Suprapubic skin (tissue), 4 donors: ENCODE results near the gene BTBD2. TPM values are rescaled to one million over a fixed set of nuclear protein-coding genes. Genes with fewer than 3 reads are reported as not detected.

ENCODE experiments used
- DNase-seq, 2 donors: peaks; one replicate each; pipeline ENCODE4 v3.0.0-alpha.2; 2019; ENCODE audit warnings: low spot score in 2 of 2
- H3K27ac ChIP-seq: fragments of 200-600 bp; sonication (generic); one replicate; pipeline ENCODE4 v1.5.1; 2019
- H3K27me3 ChIP-seq: fragments of 200-600 bp; sonication (generic); one replicate; pipeline ENCODE4 v1.5.1; 2019
- H3K36me3 ChIP-seq: fragments of 200-600 bp; sonication (generic); one replicate; pipeline ENCODE4 v1.5.1; 2019
- H3K4me1 ChIP-seq: fragments of 200-600 bp; sonication (generic); one replicate; pipeline ENCODE4 v1.5.1; 2019
- H3K4me3 ChIP-seq: fragments of 200-600 bp; sonication (generic); one replicate; pipeline ENCODE4 v1.5.1; 2019; ENCODE audit warnings: mild to moderate bottlenecking
- H3K9me3 ChIP-seq: fragments of 200-600 bp; sonication (generic); one replicate; pipeline ENCODE4 v1.5.1; 2019
- CTCF ChIP-seq, 2 donors: fragments of 200-600 bp in 1 of 2; fragments of 450-650 bp in 1 of 2; sonication (generic) in 1 of 2; IDR thresholded peaks; one replicate each; pipeline ENCODE4 v1.5.1; 2016 to 2019; ENCODE audit warnings: antibody characterized with exemption in 2 of 2, mild to moderate bottlenecking in 1 of 2, moderate library complexity in 1 of 2
- EP300 ChIP-seq: sonication (generic); formaldehyde crosslinking; IDR thresholded peaks from one replicate; pipeline ENCODE4 v1.6.1; 2017; ENCODE audit warnings: antibody characterized with exemption
- POLR2A ChIP-seq, 2 donors: fragments of 450-650 bp; IDR thresholded peaks; one replicate each; pipeline ENCODE4 v1.6.1; 2017; ENCODE audit warnings: antibody characterized with exemption in 2 of 2, mild to moderate bottlenecking in 2 of 2, moderate library complexity in 2 of 2
- POLR2AphosphoS5 ChIP-seq, 3 donors: sonication (generic); formaldehyde crosslinking; IDR thresholded peaks; one replicate each; pipeline ENCODE4 v1.6.1; 2017; ENCODE audit warnings: antibody characterized with exemption in 3 of 3
- WGBS: methylation state at CpG from one replicate; pipeline ENCODE4 v1.1.5; 2018; 5-methylcytosine and 5-hydroxymethylcytosine counted together
- total RNA-seq, 4 donors: library from RNA; depleted of rRNA; stranded (reverse); fragments of >200 nt; gene quantifications; one replicate each; pipeline ENCODE4 v1.1.0, GENCODE V29; 2016

Gene BTBD2
- total RNA-seq, 4 donors from 2014 or later = 83.0 to 101 (median 90.3) TPM

GRCh38 chr19:1986357-1987162 is 29.0 kb downstream of the BTBD2 start:
- Histone ChIP-seq H3K27me3 (no peaks in the 10 kb centered on the region), H3K9me3 (no peaks in the 10 kb centered on the region), H3K4me1 (no peaks in the 10 kb centered on the region), H3K36me3 (peaks cover 88% of the 10 kb centered on the region), H3K27ac (no peak overlapping the region), H3K4me3 (no peak overlapping the region)
- DNase-seq = no peak
- TF ChIP-seq POLR2A (IDR thresholded peaks at IDR 0.05) = no peak
- no peak for TF ChIP-seq CTCF (IDR thresholded peaks at IDR 0.05)
- TF ChIP-seq POLR2AphosphoS5 (IDR thresholded peaks at IDR 0.05) = no peak
- no peak for TF ChIP-seq EP300
- 91% methylated on average over 33 of the region's 42 CpGs for WGBS

GRCh38 chr19:1985588-1986356 is 29.7 kb downstream of the BTBD2 start:
- no peak overlapping the region for H3K4me3 ChIP-seq
- H3K9me3 ChIP-seq = no peaks in the 10 kb centered on the region
- peaks cover 88% of the 10 kb centered on the region for H3K36me3 ChIP-seq
- H3K27ac ChIP-seq = no peak overlapping the region
- no peak for TF ChIP-seq POLR2A (IDR thresholded peaks at IDR 0.05)
- WGBS = 90% methylated on average over 40 of the region's 44 CpGs
- no peaks in the 10 kb centered on the region for H3K4me1 ChIP-seq
- no peaks in the 10 kb centered on the region for H3K27me3 ChIP-seq
- no peak for DNase-seq

- Histone ChIP-seq H3K27ac (no peak overlapping the region), H3K27me3 (no peaks in the 10 kb centered on the region), H3K4me1 (no peaks in the 10 kb centered on the region), H3K4me3 (no peak overlapping the region), H3K9me3 (no peaks in the 10 kb centered on the region), H3K36me3 (peaks cover 88% of the 10 kb centered on the region)
- no peak for TF ChIP-seq POLR2A (IDR thresholded peaks at IDR 0.05)
- no peak for TF ChIP-seq POLR2AphosphoS5 (IDR thresholded peaks at IDR 0.05)
- no peak for TF ChIP-seq CTCF (IDR thresholded peaks at IDR 0.05)
- no peak for TF ChIP-seq EP300
- 93% methylated on average over 10 of the region's 10 CpGs for WGBS
- DNase-seq = no peak
Measured at GRCh38 chr19:1984357-1984756, 31.2 kb downstream of the BTBD2 start.

- Histone ChIP-seq H3K4me3 (no peak overlapping the region), H3K4me1 (no peaks in the 10 kb centered on the region), H3K9me3 (no peaks in the 10 kb centered on the region), H3K27ac (no peak overlapping the region), H3K27me3 (no peaks in the 10 kb centered on the region), H3K36me3 (peaks cover 77% of the 10 kb centered on the region)
- WGBS = 96% methylated on average over 20 of the region's 20 CpGs
- DNase-seq = no peak
- TF ChIP-seq POLR2AphosphoS5 (IDR thresholded peaks at IDR 0.05) (no peak), POLR2A (IDR thresholded peaks at IDR 0.05) (no peak), EP300 (no peak), CTCF (IDR thresholded peaks at IDR 0.05) (no peak)
Measured at GRCh38 chr19:1981253-1981652, 34.3 kb downstream of the BTBD2 start.

- no peaks in the 10 kb centered on the region for H3K9me3 ChIP-seq
- DNase-seq = no peak
- 64% methylated on average over 6 of the region's 31 CpGs for WGBS
- no peaks in the 10 kb centered on the region for H3K27me3 ChIP-seq
- no peak overlapping the region for H3K27ac ChIP-seq
- peaks cover 76% of the 10 kb centered on the region for H3K36me3 ChIP-seq
- no peak for TF ChIP-seq CTCF (IDR thresholded peaks at IDR 0.05)
- H3K4me3 ChIP-seq = no peak overlapping the region
- H3K4me1 ChIP-seq = no peaks in the 10 kb centered on the region
Measured at GRCh38 chr19:1980809-1981181, 34.7 kb downstream of the BTBD2 start.
